SK-N-MC (cell line): ENCODE results near the gene SHC3.
A peak's percentile ranks its signal among the peaks of the same experiment; 100 is the strongest.

Source experiments
- DNase-seq: peaks from one replicate; pipeline ENCODE4 v3.0.0-alpha.2; 2011; ENCODE audit warnings: low read depth, low spot score
- H3K27ac ChIP-seq: fragments of 200-600 bp; sonication (generic); 2 replicates; pipeline ENCODE4 v1.5.1; 2016; ENCODE audit warnings: mixed run types
- H3K36me3 ChIP-seq: fragments of 200-600 bp; sonication (generic); 2 replicates; pipeline ENCODE4 v1.6.1; 2017; ENCODE audit warnings: antibody characterized with exemption, low read length, mixed read lengths; ENCODE audit not compliant: insufficient read depth
- H3K4me3 ChIP-seq: fragments of 200-600 bp; sonication (generic); 2 replicates; pipeline ENCODE4 v1.5.1; 2016
- H3K9ac ChIP-seq: fragments of 200-600 bp; sonication (generic); 2 replicates; pipeline ENCODE4 v1.8.0; 2017; ENCODE audit warnings: mixed run types, mixed read lengths; ENCODE audit not compliant: insufficient read length
- H3K9me3 ChIP-seq: fragments of 200-600 bp; sonication (generic); 2 replicates; pipeline ENCODE4 v1.6.1; 2017; ENCODE audit warnings: low read depth, mild to moderate bottlenecking, antibody characterized with exemption, low read length, moderate library complexity, mixed read lengths
- EZH2 ChIP-seq: fragments of 200-600 bp; sonication (generic); IDR thresholded peaks from one replicate; pipeline ENCODE4 v1.6.1; 2017; ENCODE audit warnings: antibody characterized with exemption
- FOXP2 ChIP-seq: optimal IDR thresholded peaks from 2 replicates; pipeline ENCODE3; 2011; ENCODE audit warnings: mild to moderate bottlenecking, moderate library complexity; ENCODE audit not compliant: insufficient read depth; ENCODE audit errors: extremely low read length, control extremely low read depth
- POLR2AphosphoS5 ChIP-seq: IDR thresholded peaks from 2 replicates; pipeline ENCODE4 v1.6.1; 2012; ENCODE audit warnings: mild to moderate bottlenecking, low read depth, low read length, borderline replicate concordance

The SHC3 gene

DNA sequence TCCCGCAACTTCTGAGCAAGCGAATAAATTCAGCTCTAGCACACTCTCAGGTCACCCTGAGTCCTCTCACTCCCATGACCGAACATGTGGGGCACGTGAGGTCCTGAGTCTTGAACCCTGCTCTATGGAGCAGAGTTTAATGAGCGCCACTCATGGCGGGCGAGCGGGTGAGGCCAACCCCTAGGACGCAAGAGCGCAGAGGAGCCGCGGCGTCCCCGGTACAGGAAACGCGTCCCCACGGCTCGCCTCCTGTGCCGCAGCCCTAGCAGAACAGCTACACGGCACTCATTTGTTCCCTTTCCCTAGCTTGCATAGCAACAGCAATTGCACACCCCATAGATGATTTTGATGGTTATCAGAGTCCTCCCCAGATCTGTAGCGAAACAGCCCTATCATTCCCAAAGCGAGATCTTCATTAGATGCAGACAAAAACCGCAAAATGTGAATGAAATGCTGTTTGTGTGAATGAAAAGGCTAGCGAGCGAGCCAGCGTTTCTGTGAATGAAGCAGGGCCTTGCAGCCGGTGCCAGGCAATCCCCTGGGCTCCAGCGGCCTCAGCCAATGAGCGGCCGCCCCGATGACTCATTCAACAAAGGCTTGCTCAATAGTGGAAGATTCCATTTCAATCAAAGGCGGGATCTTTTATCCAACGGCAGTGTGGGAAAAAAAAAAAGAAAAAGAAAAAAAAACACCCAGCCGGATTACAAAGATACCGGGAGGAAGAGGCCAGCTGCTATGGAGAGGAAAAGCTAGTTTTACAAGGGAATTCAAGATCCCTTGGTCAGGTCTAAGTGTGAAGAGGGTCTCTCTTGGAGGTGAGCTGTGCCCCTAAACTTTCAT, 1.5 kb upstream of the SHC3 start:
- Histone ChIP-seq H3K9ac (peak overlapping the region; percentile 39), H3K9me3 (no peaks in the 10 kb centered on the region), H3K4me3 (peak overlapping the region; percentile 75), H3K27ac (no peak overlapping the region), H3K36me3 (no peaks in the 10 kb centered on the region)
- TF ChIP-seq POLR2AphosphoS5 (peak; percentile 31; the same call in 1 of the 2 replicates), EZH2 (no peak), FOXP2 (no peak)
- DNase-seq: peak; percentile 64

- TF ChIP-seq POLR2AphosphoS5 (no peak), FOXP2 (no peak), EZH2 (no peak)
- Histone ChIP-seq H3K9ac (peak overlapping the region; percentile 21), H3K9me3 (no peaks in the 10 kb centered on the region), H3K36me3 (no peaks in the 10 kb centered on the region), H3K27ac (no peak overlapping the region), H3K4me3 (peak overlapping the region; percentile 75)
- no peak for DNase-seq
Observed at GRCh38 chr9:89179540-89179894, 899 bp upstream of the SHC3 start.

- no peak for TF ChIP-seq POLR2AphosphoS5
Observed at GRCh38 chr9:89178830-89179539, 367 bp upstream of the SHC3 start.

DNA sequence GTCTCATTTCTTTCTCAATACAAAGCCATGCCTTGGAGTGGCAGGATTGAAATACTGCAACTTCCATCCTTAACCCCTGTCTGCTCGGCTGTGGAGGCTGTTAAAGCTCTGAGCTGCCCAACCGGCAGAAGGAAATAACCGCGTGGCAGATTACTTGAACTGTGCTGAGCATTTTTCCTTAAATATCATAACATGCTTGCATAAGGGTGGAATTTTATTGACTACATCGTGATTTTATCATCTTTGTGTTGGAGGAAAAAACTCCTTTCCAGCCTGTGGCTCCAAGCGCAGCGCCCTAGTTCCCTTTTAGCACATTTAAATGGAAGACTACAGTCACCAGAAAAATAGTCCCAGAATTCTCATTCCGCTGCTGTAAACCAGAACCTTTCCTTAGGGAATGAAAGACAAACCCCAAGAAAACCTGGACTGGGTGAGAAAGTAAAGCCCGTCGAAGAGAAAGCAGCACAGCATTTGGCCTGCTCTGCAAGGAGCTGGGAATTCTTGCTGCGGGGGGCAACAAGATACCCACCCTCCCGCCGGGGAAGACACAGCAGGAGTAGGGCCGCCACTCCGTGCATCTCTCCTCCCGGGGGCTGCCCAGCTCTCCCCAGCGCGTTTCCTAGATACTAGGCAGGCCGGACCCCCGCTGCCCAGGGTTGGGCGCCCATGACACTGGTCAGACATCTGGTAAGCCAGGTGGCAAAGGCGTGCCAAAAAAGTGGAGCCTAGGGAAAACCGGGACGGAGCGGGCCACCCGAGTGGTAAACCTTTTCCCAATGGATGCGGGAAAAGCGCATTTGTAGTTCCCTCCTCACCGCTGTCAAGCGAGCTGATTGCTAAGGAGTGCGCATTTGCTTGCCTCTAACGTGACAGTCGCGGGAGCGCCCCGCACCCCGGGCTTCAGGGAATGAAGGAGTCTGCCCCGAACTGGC, 1.3 kb downstream of the SHC3 start:
- Histone ChIP-seq H3K9me3 (no peaks in the 10 kb centered on the region), H3K36me3 (no peaks in the 10 kb centered on the region), H3K9ac (no peak overlapping the region), H3K4me3 (no peak overlapping the region), H3K27ac (no peak overlapping the region)
- TF ChIP-seq EZH2 (peak; percentile 62), POLR2AphosphoS5 (no peak)
- no peak for DNase-seq

More at GRCh38 chr9:89178830-89179539, 367 bp upstream of the SHC3 start:
- no peak overlapping the region for H3K9ac ChIP-seq
- no peak for DNase-seq
- H3K9me3 ChIP-seq: no peaks in the 10 kb centered on the region
- H3K4me3 ChIP-seq: no peak overlapping the region; the same call in 1 of the 2 replicates
- H3K27ac ChIP-seq: no peak overlapping the region
- H3K36me3 ChIP-seq: no peaks in the 10 kb centered on the region

DNA sequence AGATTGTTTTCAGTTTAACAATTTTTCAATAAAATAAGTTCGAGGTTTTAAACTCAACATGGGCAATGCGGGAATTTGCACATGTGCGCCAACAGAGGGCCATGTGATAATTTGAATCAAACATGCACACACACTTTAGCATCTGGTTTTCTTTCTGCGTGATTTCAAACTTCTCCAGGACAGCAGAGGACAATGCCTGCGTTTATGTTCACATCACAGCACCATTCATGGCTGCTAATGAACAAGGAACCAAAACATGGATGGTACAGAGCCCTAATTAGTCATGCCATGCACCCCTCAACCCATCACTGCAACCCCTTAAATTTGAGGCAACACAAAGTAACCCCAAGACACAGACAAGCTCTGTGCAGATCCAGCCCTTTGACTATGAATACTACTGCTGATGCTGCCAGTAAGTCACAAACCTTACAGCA, 2.8 kb downstream of the SHC3 start:
- Histone ChIP-seq H3K36me3 (no peaks in the 10 kb centered on the region), H3K4me3 (no peak overlapping the region), H3K27ac (no peak overlapping the region), H3K9ac (no peak overlapping the region), H3K9me3 (no peaks in the 10 kb centered on the region)
- no peak for DNase-seq
- TF ChIP-seq EZH2 (no peak), FOXP2 (no peak), POLR2AphosphoS5 (no peak)

GRCh38 chr9:89174291-89174690, 4.3 kb downstream of the SHC3 start:
- no peak for DNase-seq
- H3K9me3 ChIP-seq: no peaks in the 10 kb centered on the region
- no peak for TF ChIP-seq EZH2
- no peak for TF ChIP-seq FOXP2
- no peak for TF ChIP-seq POLR2AphosphoS5
- no peak overlapping the region for H3K9ac ChIP-seq
- no peak overlapping the region for H3K4me3 ChIP-seq
- H3K27ac ChIP-seq: no peak overlapping the region
- H3K36me3 ChIP-seq: no peaks in the 10 kb centered on the region

DNA sequence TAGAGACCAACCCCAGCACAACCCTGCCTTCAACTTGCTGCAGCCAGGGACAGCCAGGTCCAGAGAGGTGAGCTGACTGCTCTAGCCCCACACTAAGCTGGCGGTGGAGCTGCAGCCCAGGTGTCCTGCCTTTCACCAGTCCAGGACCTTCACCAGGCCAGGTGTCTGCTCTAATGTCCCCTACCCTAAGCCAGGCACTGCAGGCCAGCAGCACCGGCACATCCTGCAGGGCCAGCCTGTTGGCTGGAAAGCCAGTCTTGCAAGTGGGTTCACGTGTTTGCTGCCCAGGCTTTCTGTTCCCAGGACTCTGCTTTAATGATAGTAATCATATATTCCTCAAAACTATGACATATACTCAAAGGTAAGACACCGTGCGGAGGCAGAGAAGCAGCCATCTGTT, 5.5 kb downstream of the SHC3 start:
- H3K4me3 ChIP-seq: no peak overlapping the region
- DNase-seq: no peak
- no peaks in the 10 kb centered on the region for H3K36me3 ChIP-seq
- no peaks in the 10 kb centered on the region for H3K9me3 ChIP-seq
- no peak overlapping the region for H3K27ac ChIP-seq
- H3K9ac ChIP-seq: no peak overlapping the region
- TF ChIP-seq POLR2AphosphoS5: no peak
- TF ChIP-seq EZH2: no peak
- TF ChIP-seq FOXP2: no peak

DNA sequence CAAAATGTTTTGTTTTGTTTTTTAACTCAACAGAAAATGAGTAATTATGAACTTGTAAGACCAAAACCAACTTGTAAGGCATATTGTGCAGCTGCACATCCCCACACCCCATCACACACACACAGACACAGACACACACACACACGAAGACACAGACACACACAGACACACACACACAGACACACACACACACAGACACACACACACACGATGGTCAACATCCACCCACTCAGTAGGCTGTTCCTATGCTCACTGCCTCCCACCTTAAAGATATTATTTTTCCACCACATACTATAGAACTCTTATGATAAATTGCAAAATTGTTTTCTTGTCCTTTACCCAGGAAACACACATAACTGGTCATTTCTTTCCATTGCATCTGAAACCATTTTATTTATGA, 6.2 kb downstream of the SHC3 start:
- H3K27ac ChIP-seq: no peak overlapping the region
- no peaks in the 10 kb centered on the region for H3K36me3 ChIP-seq
- TF ChIP-seq POLR2AphosphoS5 (no peak), EZH2 (no peak), FOXP2 (no peak)
- H3K9me3 ChIP-seq: no peaks in the 10 kb centered on the region
- no peak for DNase-seq
- no peak overlapping the region for H3K4me3 ChIP-seq
- H3K9ac ChIP-seq: no peak overlapping the region
